ENCODE results near the gene SLAIN2.

DNA sequence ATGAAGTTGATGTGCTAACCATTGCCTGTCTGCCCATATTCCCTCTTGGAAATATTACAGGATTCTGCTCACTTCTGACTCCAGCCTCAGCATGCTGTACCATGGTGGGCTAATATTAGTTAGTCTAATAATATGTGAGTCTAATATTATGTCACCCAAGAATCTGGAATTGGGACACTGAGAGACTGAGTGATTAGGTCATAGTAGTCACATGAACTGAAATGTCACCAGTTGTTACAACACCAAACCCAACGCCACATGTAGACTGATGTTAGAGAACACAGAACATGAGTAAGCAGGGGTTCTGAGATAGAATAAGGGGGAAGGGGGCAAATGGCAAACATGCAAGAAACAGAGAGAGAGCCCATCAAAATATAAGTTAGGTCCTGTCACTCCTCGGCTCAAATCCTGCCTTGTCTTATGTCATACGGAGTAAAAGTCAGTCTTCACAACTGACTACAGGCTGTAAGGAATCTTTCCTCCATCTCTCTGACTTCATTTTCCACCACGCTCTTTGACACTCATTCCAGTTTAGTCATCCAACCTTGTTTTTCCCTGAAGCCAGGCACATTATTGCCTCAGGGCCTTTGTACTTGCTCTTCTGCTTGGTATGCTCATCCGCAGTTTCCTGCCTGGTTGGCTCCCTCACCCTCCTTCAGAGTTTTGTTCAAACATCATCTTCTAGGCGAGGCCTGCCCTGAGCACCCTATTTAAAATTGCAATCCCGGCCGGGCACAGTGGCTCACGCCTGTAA is 9.6 kb upstream of the SLAIN2 start:
- TF ChIP-seq CTCF (IDR thresholded peaks at IDR 0.05) (no peak), POLR2A (IDR thresholded peaks at IDR 0.05) (no peak)
